Putamen (tissue), 1 donor: ENCODE measurements around the gene CORO7.
"Not testable (repeated sequence)": the region's sequence is repeated elsewhere in the genome, so short reads cannot be mapped to it uniquely, and the experiment has no call there.

ENCODE experiments used
- DNase-seq: peaks from one replicate; pipeline ENCODE4 v3.0.0-alpha.2; 2016; ENCODE audit warnings: low spot score

CORO7 gene

DNA sequence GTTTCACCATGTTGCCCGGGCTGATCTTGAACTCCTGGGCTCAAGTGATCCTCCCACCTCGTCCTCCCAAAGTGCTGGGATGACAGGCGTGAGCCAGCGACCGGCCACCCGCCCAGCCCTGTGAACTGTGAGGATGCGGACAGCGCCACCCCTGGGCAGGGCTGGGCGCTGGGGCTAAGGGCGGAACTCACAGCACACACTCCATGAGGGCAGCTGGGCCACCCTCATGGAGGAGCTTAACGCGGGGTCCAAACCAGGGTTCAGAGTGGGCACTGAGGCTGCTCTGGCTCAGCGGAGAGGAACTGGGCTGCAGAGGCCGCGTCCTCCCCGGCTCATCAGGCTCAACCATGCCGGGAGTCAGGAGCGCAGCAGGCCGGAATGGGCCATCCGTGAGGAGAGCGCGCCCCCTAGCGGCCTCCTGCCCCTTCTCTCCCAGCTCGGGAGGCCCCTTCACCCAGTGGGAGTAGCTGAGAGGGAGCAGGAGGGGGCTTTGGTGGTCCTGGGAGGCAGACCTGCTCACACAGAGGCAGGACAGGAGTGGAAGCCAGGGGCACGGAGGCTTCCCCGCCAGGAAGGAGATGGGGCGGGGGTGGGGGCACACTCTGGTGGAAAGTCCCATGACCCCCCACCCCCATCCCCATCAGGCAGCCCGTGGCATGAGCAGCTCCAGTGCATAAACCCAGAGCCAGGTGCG, 13.8 kb downstream of the CORO7 start:
- peak; percentile 66 for DNase-seq

- DNase-seq, result no peak
Measured at GRCh38 chr16:4401510-4401909, 14.9 kb downstream of the CORO7 start.

- DNase-seq, result no peak
Measured at GRCh38 chr16:4401094-4401501, 15.3 kb downstream of the CORO7 start.

- DNase-seq, result no peak
Measured at GRCh38 chr16:4399001-4399730, 17.2 kb downstream of the CORO7 start.

DNA sequence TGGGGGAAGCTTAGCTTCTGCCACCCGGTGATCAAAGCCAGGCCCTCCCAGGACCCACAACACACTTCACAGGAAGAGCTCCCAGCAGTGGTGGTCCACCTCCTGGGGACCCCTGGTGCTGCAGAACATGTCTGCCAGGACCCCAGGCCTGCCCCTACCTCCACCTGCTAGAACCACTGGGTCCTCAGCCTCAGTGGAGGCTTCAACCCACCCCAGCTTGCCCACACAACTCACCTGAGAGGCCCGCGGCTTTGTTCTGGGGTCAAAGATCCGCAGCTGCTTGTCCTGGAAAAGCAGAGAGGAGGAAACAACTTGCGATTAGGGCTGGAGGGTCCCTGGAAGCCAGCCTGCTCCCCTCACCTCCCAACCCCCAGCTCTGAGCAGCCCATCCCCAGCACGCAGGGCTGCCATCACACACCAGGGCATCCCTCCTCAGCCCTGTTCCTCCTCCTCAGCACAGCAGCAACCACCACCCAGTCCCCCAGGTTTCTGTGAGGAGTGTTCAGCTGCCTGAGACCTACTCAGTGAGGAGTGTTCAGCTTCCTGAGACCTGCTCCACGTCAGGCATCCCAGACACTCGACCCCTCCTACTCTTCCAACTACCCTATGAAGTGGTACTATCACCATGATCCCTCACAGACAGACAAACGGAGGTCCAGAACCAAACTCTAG, 21.2 kb downstream of the CORO7 start:
- DNase-seq, result no peak

DNA sequence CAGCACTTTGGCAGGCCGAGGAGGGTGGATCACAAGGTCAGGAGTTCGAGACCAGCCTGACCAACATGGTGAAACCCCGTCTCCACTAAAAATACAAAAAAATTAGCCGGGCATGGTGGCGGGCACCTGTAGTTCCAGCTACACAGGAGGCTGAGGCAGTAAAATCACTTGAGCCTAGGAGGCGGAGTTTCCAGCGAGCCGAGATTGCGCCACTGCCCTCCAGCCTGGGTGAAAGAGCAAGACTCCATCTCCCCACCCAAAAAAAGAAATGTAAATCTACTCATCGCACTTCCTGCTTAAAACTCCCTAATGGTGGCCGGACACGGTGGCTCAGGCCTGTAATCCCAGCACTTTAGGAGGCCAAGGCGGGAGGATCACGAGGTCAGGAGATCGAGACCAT, 22.5 kb downstream of the CORO7 start:
- DNase-seq, result not testable (repeated sequence)

DNA sequence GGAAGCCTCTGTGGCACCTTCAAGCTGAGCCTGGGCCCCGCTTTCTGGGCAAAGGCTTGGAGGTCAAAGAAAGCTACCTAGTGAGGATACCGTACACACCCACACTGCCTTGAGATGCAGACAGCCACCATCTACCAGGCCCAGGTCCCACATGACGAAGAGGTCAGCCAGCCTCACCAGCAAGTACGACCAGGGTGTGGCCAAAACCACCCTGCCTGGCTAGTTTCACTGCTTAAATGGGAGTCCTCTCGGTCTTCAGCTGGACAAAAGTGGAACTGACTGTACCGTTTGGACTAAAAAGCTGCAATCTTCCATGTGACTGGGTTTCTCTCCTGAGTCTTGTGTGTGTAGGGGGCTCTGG, 23.2 kb downstream of the CORO7 start:
- no peak for DNase-seq

DNA sequence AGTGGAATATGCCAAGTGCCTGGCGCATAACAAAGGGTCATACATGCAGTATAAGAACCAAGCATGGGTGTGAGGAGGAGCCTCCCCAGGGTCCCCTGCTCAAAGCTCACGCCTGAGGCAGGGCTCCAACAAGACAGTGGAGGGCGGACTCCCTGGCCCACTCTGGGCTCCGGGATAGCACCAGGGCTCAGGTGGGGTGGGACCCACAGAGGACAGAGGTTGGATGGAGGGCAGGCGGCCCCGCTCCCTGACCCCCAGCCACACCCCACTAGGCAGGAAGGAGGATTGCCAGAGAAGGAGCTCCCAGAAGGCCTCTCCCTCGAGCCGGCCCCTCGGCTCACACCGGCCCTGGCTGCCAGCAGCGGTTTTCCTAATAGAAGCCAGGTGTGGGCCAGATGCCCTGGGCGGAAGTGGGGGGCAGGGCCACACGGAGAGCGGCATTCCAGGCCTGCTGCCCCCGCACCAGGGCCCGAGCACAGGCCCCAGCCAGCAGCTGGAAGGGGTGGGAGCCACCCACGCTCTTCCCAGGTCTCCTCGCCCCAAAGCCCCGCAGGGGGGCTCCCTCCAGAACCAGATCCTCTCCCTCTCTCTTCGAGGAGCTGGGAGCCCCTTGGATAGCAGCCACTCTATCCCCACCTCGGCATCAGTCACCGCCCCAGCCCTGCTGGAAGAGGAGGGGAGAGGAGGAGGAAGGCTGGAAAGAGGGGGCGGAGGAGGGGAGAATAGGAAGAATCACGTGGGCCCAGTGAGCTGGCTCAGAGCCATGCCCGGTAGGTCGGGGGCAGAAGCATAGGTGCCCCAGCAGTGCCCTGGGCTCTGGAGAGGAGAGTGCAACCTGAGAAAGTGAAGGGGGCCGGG, 23.8 kb downstream of the CORO7 start:
- DNase-seq, result no peak

DNA sequence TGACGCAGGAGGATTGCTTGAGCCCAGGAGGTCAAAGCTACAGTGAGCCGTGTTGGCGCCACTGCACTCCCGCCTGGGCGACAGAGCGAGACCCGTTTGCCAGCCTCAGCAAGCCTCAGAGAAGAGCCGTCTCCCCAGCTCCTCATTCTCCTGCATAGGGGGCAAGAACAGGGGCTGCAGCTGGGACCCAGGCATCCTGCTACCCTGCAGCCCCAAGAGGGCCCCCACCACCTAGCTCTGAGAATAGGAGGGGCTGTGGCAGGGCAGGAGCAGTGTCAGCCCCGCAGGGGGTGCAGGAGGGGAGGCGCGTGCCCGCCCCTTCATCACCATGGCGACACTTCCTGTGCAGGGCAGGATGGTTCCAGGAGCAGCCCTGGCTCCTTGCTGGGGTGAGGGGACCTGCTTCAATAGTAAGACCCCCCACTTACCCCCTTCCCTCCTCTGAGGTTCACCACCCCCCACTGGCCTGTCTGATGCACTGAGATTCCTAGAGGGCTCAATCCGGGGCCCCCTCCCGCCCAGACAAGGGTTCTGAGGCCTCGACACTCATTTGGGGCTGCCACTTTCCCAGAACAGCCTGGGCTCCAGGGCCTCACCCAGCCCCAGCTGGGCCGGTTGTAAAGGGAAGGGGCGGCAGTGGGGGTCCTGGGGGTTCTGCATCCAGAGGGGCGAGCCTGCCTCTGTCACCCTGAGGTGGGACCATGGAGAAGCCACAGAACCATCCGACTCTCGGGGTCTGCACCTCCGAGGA, 24.6 kb downstream of the CORO7 start:
- DNase-seq, result no peak

GRCh38 chr16:4390266-4391260, 25.8 kb downstream of the CORO7 start:
- no peak for DNase-seq

GRCh38 chr16:4389051-4389955, 27.1 kb downstream of the CORO7 start:
- DNase-seq, result no peak

DNA sequence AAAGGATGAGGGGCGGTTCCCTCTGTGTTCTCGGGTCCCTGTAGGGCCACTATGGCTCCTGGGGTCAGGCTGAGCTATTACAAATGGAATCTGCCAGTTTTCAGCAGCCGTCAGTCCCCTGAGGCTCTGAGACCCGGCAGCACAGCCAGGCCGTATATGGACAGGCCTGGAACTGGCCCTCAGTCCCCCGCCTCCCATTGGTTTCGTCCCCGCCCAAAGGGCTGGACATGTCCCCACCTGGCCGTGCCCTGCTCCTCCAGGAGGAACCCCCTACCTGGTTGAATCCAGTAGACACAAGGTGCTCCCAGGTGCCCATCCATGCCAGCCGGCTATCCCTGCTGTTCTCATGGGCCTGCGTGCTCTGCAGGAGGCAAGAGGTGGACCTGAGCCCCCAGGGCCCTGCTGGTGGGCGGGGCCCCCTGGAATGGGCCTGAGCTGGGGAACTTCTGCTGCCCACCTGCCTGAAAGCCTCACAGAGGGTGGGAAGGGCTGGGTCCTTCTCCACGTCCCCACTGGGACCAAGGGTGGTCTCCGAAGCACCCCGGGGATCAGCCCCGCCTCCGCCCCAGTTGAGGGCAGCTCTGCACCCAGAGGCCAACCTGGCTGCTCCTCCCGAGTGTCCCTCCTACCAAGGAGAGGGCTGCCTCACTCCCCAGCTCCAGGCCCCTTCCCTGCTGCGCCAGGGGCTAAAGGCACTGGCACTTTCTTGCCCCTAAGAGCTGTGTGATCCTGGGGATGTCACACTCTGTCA, 27.9 kb downstream of the CORO7 start:
- DNase-seq, result no peak

DNA sequence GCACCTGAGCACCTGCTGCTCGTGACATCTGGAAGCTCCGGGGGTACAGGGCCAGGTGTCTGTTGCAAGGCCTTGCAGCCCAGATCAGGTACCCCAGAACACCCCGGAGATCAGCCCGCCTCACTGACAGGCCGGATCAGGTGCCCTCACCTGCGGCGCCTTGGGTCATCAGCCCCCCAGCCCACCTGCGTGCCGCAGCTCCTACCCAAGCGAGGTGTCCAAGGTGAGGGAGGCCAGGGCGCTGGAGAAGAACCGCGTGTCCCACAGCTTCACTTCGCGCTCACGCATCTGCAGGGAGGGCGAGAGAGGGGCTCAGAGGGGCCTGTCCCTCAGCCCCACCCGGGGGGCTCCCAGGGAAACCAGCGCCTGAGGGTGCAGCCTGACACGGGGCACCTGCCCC, 28.6 kb downstream of the CORO7 start:
- DNase-seq, result no peak

DNA sequence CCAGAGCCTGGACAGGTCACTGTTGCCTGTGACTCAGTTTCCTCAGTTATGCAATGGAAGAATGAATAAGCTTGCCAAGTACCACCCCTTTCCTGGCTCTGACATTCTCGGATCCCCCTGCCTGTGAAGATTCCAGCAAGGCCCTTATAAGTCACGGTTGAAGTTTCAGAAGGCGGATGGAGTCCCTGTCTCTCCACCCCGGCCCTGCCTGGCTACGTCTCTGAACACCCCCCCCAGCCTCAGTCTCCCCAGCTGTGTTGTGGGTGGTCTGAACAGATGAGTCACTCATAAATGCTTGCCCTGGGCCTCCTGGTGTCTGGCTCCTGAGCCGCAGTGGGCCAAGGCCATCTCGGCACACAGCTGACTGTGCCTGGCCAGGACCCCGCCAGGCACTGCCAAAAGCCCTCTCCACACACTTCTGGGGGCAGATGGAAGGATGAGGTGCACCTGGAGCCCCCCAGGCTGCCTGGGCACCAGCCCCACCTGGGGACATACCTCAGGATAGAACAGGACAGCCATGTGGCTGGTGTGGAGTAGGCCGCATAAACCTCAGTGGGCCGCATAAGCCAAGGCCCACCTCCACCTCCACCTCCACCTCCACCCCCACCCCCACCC, 29.3 kb downstream of the CORO7 start:
- no peak for DNase-seq

DNA sequence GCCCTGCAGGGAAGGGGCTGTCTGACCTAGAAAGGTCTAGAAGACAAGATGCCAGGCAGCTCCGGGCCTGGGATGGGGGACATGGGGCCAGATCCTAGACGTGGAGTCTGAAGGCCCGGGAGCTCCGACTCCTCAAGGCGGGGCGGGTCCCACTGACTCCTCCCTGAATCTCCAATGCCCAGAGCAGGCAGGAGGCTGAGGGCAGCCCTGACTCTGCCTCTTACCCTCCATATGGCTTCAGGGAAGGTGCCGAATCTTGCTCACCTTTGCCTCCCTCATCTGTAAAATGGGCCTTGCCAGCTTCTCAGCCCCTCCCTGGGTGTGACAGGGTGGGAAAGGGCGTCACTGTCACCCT, 30.0 kb downstream of the CORO7 start:
- DNase-seq, result no peak

- no peak for DNase-seq
Measured at GRCh38 chr16:4385789-4386450, 30.5 kb downstream of the CORO7 start.

DNA sequence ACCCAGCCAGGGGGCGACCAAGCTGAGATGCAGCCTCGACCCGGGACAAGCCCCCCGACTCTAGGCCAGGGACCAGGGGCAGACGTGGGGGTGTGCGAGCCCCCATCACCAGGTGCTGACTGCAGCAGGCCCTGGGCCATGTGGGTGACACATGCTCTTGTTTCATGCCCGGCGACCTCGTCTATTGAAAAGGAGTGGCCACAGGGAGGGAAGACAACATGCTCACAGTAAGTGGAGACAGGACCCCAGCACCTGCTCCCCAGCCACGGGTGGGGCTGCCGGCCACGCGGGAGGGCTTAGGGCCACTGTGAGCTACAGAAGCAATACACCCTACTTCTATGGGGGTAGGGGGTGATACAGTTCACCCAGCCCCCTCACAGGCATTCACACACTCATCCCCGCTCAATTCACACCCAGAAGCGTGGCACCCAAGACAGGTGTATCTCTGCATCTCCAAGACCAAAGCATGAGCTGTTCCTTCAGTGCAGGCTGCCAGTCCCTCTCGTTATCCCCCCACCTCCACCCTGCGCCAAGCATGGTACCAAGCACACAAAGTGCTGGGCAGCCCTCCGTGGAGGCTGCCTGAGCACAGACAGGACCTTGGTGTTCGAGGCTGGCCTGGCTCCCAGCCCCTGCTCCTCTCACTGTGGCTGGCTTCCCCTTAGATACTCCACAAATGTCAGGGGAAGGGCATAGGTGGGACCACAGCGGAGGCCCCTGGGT, 31.2 kb downstream of the CORO7 start:
- no peak for DNase-seq
